HCT116 (cell line): Measurements from ENCODE around the gene NPIPA1. TPM values are rescaled to one million over a fixed set of nuclear protein-coding genes. Genes with fewer than 3 reads are reported as not detected.
"Not testable (repeated sequence)": the region's sequence is repeated elsewhere in the genome, so short reads cannot be mapped to it uniquely, and the experiment has no call there.

Experiments used
- ATAC-seq: fragments of 200-7000 bp; cut with Tn5 transposase; 2 replicates; pipeline ENCODE4 v1.9.1; 2020; ENCODE audit warnings: mild to moderate bottlenecking, moderate library complexity
- BruUV-seq: library from RNA; stranded (reverse); fragments of 400-500 nt; replicated peaks from 2 replicates; lab custom pipeline; 2021; lab: Mats Ljungman, UMichigan
- CTCF ChIA-PET: fragments of 300-600 bp; sonication (Branson Sonifier 250); formaldehyde crosslinking; loops from one replicate; lab custom pipeline; 2021; ENCODE audit warnings: antibody characterized with exemption; lab: Charles Lee
- POLR2A ChIA-PET: fragments of 300-600, 350-600 bp; sonication (Branson Sonifier 250); formaldehyde crosslinking; loops from one replicate; lab custom pipeline; 2021; ENCODE audit warnings: antibody characterized with exemption; lab: Charles Lee
- RAD21 ChIA-PET, 2 experiments: fragments of 300-600 bp; sonication (Branson Sonifier 250); formaldehyde crosslinking; loops; one replicate each; lab custom pipeline; 2023; ENCODE audit warnings: low total read pairs in 2 of 2; ENCODE audit not compliant: uncharacterized antibody in 2 of 2, unreplicated experiment in 2 of 2, low non-redundant PET in 1 of 2; lab: Charles Lee
- DNase-seq: peaks from one replicate; pipeline ENCODE4 v3.0.0-alpha.2; 2010; ENCODE audit warnings: low read depth, low spot score
- H2AFZ ChIP-seq: fragments of 200-600 bp; shearing (Covaris generic), sonication (generic); 2 replicates; pipeline ENCODE4 v1.6.1; 2017; ENCODE audit warnings: low read depth, mixed run types, mixed read lengths, antibody characterized with exemption, low read length; ENCODE audit not compliant: poor library complexity, severe bottlenecking
- H3K27ac ChIP-seq: 2 replicates; pipeline ENCODE4 v1.5.1; 2012; ENCODE audit warnings: low read depth, low read length
- H3K27me3 ChIP-seq: fragments of 200-600 bp; sonication (generic); 2 replicates; pipeline ENCODE4 v1.6.1; 2016; ENCODE audit warnings: mixed run types, low read length, mixed read lengths; ENCODE audit not compliant: insufficient read depth
- H3K36me3 ChIP-seq, 2 experiments: fragments of 200-500 bp in 1 of 2; fragments of 200-600 bp in 1 of 2; sonication (Bioruptor generic) in 1 of 2; sonication (generic) in 1 of 2; 2 replicates each; pipeline versions ENCODE4 v1.5.1 to v1.6.1; 2014 to 2016; ENCODE audit warnings: low read length in 2 of 2, inconsistent platforms in 1 of 2, mixed read lengths in 1 of 2, mixed run types in 1 of 2; ENCODE audit not compliant: insufficient read depth in 2 of 2, control insufficient read depth in 1 of 2
- H3K4me1 ChIP-seq, 2 experiments: fragments of 200-600 bp in 1 of 2; sonication (generic) in 1 of 2; 2 replicates each; pipeline versions ENCODE4 v1.5.1 to v1.6.1; 2012 to 2017; ENCODE audit warnings: low read length in 2 of 2, inconsistent platforms in 1 of 2, mild to moderate bottlenecking in 1 of 2, mixed read lengths in 1 of 2, mixed run types in 1 of 2, moderate library complexity in 1 of 2; ENCODE audit not compliant: insufficient read depth in 2 of 2, control insufficient read depth in 1 of 2
- H3K4me2 ChIP-seq: fragments of 200-600 bp; sonication (generic); 2 replicates; pipeline ENCODE4 v1.6.1; 2017; ENCODE audit warnings: mixed run types, low read length, mixed read lengths
- H3K4me3 ChIP-seq, 2 experiments: fragments of 200-600 bp in 1 of 2; sonication (generic) in 1 of 2; replicated peaks in 1 of 2; 2 replicates each; pipeline ENCODE4 v1.5.1; 2011 to 2016; ENCODE audit warnings: low read length in 2 of 2, control low read depth in 1 of 2, low read depth in 1 of 2, mild to moderate bottlenecking in 1 of 2, mixed read lengths in 1 of 2, mixed run types in 1 of 2
- H3K79me2 ChIP-seq: fragments of 200-600 bp; sonication (generic); 2 replicates; pipeline ENCODE4 v1.6.1; 2017; ENCODE audit warnings: mild to moderate bottlenecking, mixed run types, low read length, moderate library complexity, mixed read lengths; ENCODE audit not compliant: insufficient read depth
- H3K9ac ChIP-seq: fragments of 200-600 bp; sonication (generic); 2 replicates; pipeline ENCODE4 v1.6.1; 2016; ENCODE audit warnings: low read length, mixed read lengths
- H3K9me2 ChIP-seq: fragments of 200-600 bp; sonication (generic), shearing (Covaris generic); 2 replicates; pipeline ENCODE4 v1.6.1; 2017; ENCODE audit warnings: mixed run types, mild to moderate bottlenecking, moderate library complexity; ENCODE audit not compliant: insufficient read depth
- H3K9me3 ChIP-seq, 2 experiments: fragments of 200-500 bp in 1 of 2; fragments of 200-600 bp in 1 of 2; sonication (Bioruptor generic) in 1 of 2; sonication (generic) in 1 of 2; 2 replicates each; pipeline ENCODE4 v1.6.1; 2014 to 2017; ENCODE audit warnings: low read length in 2 of 2, mixed read lengths in 2 of 2, inconsistent platforms in 1 of 2, low read depth in 1 of 2, mild to moderate bottlenecking in 1 of 2, mixed run types in 1 of 2, moderate library complexity in 1 of 2; ENCODE audit not compliant: control insufficient read depth in 1 of 2, insufficient read depth in 1 of 2
- H4K20me1 ChIP-seq: fragments of 200-600 bp; sonication (generic), shearing (Covaris generic); 2 replicates; pipeline ENCODE4 v1.6.1; 2017; ENCODE audit warnings: mixed run types, mild to moderate bottlenecking, moderate library complexity; ENCODE audit not compliant: insufficient read depth
- intact Hi-C: fragments of 100-400 bp; cut with micrococcal nuclease; formaldehyde crosslinking; loops from 2 replicates; pipeline ENCODE4 v1.10.0; 2022
- total RNA-seq: library from RNA; stranded (reverse); gene quantifications from one replicate; pipeline ENCODE4 v1.2.1, GENCODE V29; 2021; ENCODE audit not compliant: unreplicated experiment

NPIPA1 gene
- total RNA-seq, 1 experiment from 2014 or later: 93.4 TPM

GRCh38 chr16:14971621-14972228 is 34.5 kb downstream of the NPIPA1 start:
- H2AFZ ChIP-seq, H3K9ac ChIP-seq, H3K36me3 ChIP-seq, BruUV-seq, H4K20me1 ChIP-seq, H3K4me3 ChIP-seq, CTCF ChIA-PET, H3K9me3 ChIP-seq, POLR2A ChIA-PET, H3K27ac ChIP-seq, H3K9me2 ChIP-seq, RAD21 ChIA-PET, ATAC-seq, DNase-seq, H3K27me3 ChIP-seq, H3K4me2 ChIP-seq: not testable (repeated sequence)
- Histone ChIP-seq H3K79me2 (peaks cover 19% of the 10 kb centered on the region), H3K4me1 (peaks cover 5 to 20% of the 10 kb centered on the region in 2 experiments; a peak in 3 of 4 replicates)
- intact Hi-C loops: loop anchor here (10.0 kb wide), 1 partner anchor 53 kb away; no protein-coding TSS in a partner anchor

- BruUV-seq: TSS peak; percentile 99
- CTCF ChIA-PET: not testable (repeated sequence)
Observed at GRCh38 chr16:14973785-14974322, 36.6 kb downstream of the NPIPA1 start.

GRCh38 chr16:14974331-14974655 is 37.0 kb downstream of the NPIPA1 start:
- RAD21 ChIA-PET, H4K20me1 ChIP-seq, CTCF ChIA-PET, H3K36me3 ChIP-seq, H3K27me3 ChIP-seq, H3K9me2 ChIP-seq, BruUV-seq, H3K9me3 ChIP-seq, DNase-seq, POLR2A ChIA-PET: not testable (repeated sequence)
- Histone ChIP-seq H3K4me3 (peak overlapping the region; percentile 71 to 99), H2AFZ (peak overlapping the region; percentile 77), H3K4me2 (peak overlapping the region; percentile 100), H3K9ac (peak overlapping the region; percentile 93), H3K4me1 (peaks cover 5 to 20% of the 10 kb centered on the region in 2 experiments; a peak in 3 of 4 replicates), H3K27ac (peak overlapping the region; percentile 81), H3K79me2 (peaks cover 39% of the 10 kb centered on the region)
- intact Hi-C loops: loop anchor here (10.0 kb wide), 1 partner anchor 51 kb away; no protein-coding TSS in a partner anchor
- ATAC-seq: peak; percentile 6

More at GRCh38 chr16:14973785-14974322, 36.6 kb downstream of the NPIPA1 start:
- intact Hi-C loops: loop anchor here (10.0 kb wide), 1 partner anchor 51 kb away; no protein-coding TSS in a partner anchor
- RAD21 ChIA-PET, ATAC-seq, H3K36me3 ChIP-seq, DNase-seq, POLR2A ChIA-PET, H3K27me3 ChIP-seq, H3K9me2 ChIP-seq, H3K9me3 ChIP-seq, H4K20me1 ChIP-seq, H2AFZ ChIP-seq: not testable (repeated sequence)
- peaks cover 5 to 20% of the 10 kb centered on the region in 2 experiments; a peak in 3 of 4 replicates for H3K4me1 ChIP-seq
- H3K4me3 ChIP-seq: peak overlapping the region; percentile 71 to 99
- peaks cover 35% of the 10 kb centered on the region for H3K79me2 ChIP-seq
- H3K9ac ChIP-seq: peak overlapping the region; percentile 93
- peak overlapping the region; percentile 100 for H3K4me2 ChIP-seq
- H3K27ac ChIP-seq: peak overlapping the region; percentile 81
